K562 (cell line): ENCODE measurements around the gene PLSCR5. TPM values are rescaled to one million over a fixed set of nuclear protein-coding genes. Genes with fewer than 3 reads are reported as not detected.

Source experiments
- CC2D1A ChIP-seq: fragments of 450-650 bp; IDR thresholded peaks from 2 replicates; pipeline ENCODE4 v1.6.1; 2017; ENCODE audit warnings: mild to moderate bottlenecking
- DDX20 ChIP-seq: fragments of 450-650 bp; IDR thresholded peaks from 2 replicates; pipeline ENCODE4 v1.6.1; 2016; ENCODE audit warnings: missing genetic modification characterization, low read depth, mild to moderate bottlenecking, missing compliant biosample characterization, moderate library complexity
- DPF2 ChIP-seq: fragments of 450-650 bp; IDR thresholded peaks from 2 replicates; pipeline ENCODE4 v1.6.1; 2016
- GATA2 ChIP-seq: sonication (generic); formaldehyde crosslinking; IDR thresholded peaks from 2 replicates; pipeline ENCODE4 v1.4.0; 2020; ENCODE audit warnings: mild to moderate bottlenecking, missing genetic modification reagents
- HCFC1 ChIP-seq: IDR thresholded peaks from 2 replicates; pipeline ENCODE4 v1.6.1; 2012; ENCODE audit warnings: low read depth, low read length, improper control_type of control experiment
- HDAC3 ChIP-seq: fragments of 450-650 bp; IDR thresholded peaks from 2 replicates; pipeline ENCODE4 v1.6.1; 2018; ENCODE audit warnings: borderline replicate concordance, mild to moderate bottlenecking, moderate library complexity; ENCODE audit not compliant: partially characterized antibody
- KLF16 ChIP-seq: IDR thresholded peaks from 2 replicates; pipeline ENCODE4 v1.6.1; 2016; ENCODE audit warnings: antibody characterized with exemption
- MAFK ChIP-seq: IDR thresholded peaks from 2 replicates; pipeline ENCODE4 v1.6.1; 2011; ENCODE audit warnings: low read length, improper control_type of control experiment
- MEF2A ChIP-seq: IDR thresholded peaks from 2 replicates; pipeline ENCODE4 v1.6.1; 2011; ENCODE audit warnings: low read depth, mild to moderate bottlenecking, low read length, moderate library complexity; ENCODE audit not compliant: control insufficient read depth
- SIRT6 ChIP-seq: IDR thresholded peaks from one replicate; pipeline ENCODE4 v1.6.1; 2012; ENCODE audit warnings: low read depth, mild to moderate bottlenecking, control low read depth, inconsistent platforms, low read length, moderate library complexity
- TCF3 ChIP-seq: sonication (generic); formaldehyde crosslinking; IDR thresholded peaks from 2 replicates; pipeline ENCODE4 v1.4.0; 2020; ENCODE audit warnings: mild to moderate bottlenecking, missing genetic modification reagents
- ZNF143 ChIP-seq: sonication (generic); formaldehyde crosslinking; IDR thresholded peaks from 2 replicates; pipeline ENCODE4 v1.9.0; 2022; ENCODE audit warnings: mild to moderate bottlenecking, missing genetic modification reagents
- ZNF780A ChIP-seq: fragments of 250-450 bp; sonication (Bioruptor Pico); IDR thresholded peaks from 2 replicates; pipeline ENCODE4 v1.5.0; 2021; ENCODE audit warnings: mild to moderate bottlenecking
- ZNF785 ChIP-seq: fragments of 250-450 bp; sonication (Bioruptor Pico); IDR thresholded peaks from 2 replicates; pipeline ENCODE4 v1.4.0; 2020; ENCODE audit warnings: mild to moderate bottlenecking
- polyA plus RNA-seq, 8 experiments: library from polyadenylated mRNA; depleted of rRNA in 4 of 8; stranded (reverse) in 5 of 8; unstranded in 3 of 8; fragments of >200 nt; fragmentation: Nextera tagmentation in 2 of 8; fragmentation: Illumina TruSeq in 1 of 8; extraction: Ambion mirVana in 2 of 8; extraction: Trizol in 1 of 8; gene quantifications; 2 replicates each; pipeline versions ENCODE4 v1.2.1 to v1.2.3, GENCODE V29; 2011 to 2014; ENCODE audit warnings: inconsistent platforms in 1 of 8, missing spikeins in 1 of 8
- total RNA-seq, 7 experiments: library from RNA; depleted of rRNA in 6 of 7; stranded (reverse); fragments of >200 nt in 6 of 7; fragmentation: Illumina TruSeq in 2 of 7; extraction: Trizol in 2 of 7; gene quantifications; 2 replicates each; pipeline versions ENCODE4 v1.2.1 to v1.2.3, GENCODE V29; 2011 to 2021; ENCODE audit warnings: low replicate concordance in 1 of 7
- TF ChIP-seq, protein P1 (sequence below): fragments of 450-650 bp; formaldehyde crosslinking; IDR thresholded peaks from 2 replicates; pipeline ENCODE4 v1.4.0; 2020; ENCODE audit warnings: mild to moderate bottlenecking, moderate library complexity
- TF ChIP-seq, protein P2 (sequence below): IDR thresholded peaks from 2 replicates; pipeline ENCODE4 v1.6.1; 2011; ENCODE audit not compliant: insufficient read length; ENCODE audit errors: extremely low read depth
- TF ChIP-seq, protein P3 (sequence below): IDR thresholded peaks from 2 replicates; pipeline ENCODE4 v1.6.1; 2014; ENCODE audit warnings: antibody characterized with exemption
- TF ChIP-seq, protein P4 (sequence below), 2 experiments: fragments of 450-650 bp; formaldehyde crosslinking in 1 of 2; IDR thresholded peaks; 2 replicates each; pipeline versions ENCODE4 v1.4.0 to v1.6.1; 2014 to 2020; ENCODE audit warnings: mild to moderate bottlenecking in 2 of 2, borderline replicate concordance in 1 of 2, low read depth in 1 of 2

The PLSCR5 gene
- total and polyA plus RNA-seq, 9 of the 15 experiments (the other 6 are each of a cell fraction or from before 2014, with no cell fraction given), result not detected

DNA sequence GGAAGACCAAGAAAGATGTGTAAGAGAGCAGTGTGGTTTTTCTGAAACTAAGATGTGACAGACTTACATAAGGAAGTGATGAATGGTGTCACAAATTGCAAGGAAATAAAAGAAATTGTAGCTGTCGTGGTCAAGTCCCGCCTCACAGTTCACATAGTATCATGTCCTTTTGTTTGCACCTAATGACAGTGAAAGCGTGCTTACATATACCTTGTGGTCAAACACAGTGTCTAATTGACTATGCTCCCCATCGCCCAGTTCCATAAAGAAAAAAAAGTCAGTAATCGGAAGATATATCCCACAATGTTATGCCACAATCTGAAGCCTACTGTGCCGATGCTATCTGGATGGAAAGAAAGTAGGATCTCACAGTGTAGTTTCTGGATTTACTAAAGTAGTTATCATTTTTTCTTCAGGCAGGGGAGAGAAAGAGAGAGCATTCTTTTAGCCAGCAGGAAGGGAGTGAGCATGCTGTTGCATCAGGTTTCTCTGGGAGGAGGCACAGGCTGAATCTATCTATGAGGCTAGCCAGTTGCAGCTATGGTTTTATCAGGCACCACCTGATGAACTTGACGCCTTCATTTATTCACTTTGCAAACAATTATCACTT, 50.9 kb downstream of the PLSCR5 start (continued):
- TF ChIP-seq, protein P1, sequence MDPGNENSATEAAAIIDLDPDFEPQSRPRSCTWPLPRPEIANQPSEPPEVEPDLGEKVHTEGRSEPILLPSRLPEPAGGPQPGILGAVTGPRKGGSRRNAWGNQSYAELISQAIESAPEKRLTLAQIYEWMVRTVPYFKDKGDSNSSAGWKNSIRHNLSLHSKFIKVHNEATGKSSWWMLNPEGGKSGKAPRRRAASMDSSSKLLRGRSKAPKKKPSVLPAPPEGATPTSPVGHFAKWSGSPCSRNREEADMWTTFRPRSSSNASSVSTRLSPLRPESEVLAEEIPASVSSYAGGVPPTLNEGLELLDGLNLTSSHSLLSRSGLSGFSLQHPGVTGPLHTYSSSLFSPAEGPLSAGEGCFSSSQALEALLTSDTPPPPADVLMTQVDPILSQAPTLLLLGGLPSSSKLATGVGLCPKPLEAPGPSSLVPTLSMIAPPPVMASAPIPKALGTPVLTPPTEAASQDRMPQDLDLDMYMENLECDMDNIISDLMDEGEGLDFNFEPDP, result no peak
- TF ChIP-seq, protein P2, sequence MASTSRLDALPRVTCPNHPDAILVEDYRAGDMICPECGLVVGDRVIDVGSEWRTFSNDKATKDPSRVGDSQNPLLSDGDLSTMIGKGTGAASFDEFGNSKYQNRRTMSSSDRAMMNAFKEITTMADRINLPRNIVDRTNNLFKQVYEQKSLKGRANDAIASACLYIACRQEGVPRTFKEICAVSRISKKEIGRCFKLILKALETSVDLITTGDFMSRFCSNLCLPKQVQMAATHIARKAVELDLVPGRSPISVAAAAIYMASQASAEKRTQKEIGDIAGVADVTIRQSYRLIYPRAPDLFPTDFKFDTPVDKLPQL, result no peak
- TF ChIP-seq TCF3 (peak; percentile 70), SIRT6 (no peak), HDAC3 (peak; percentile 32), GATA2 (CRISPR knock-in tag) (no peak), DPF2 (peak; percentile 75; the same call in 1 of the 2 replicates), KLF16 (0 out of 2 replicates have a peak, but pooled peaks have one; percentile 33), ZNF780A (CRISPR knock-in tag) (no peak), DDX20 (tag) (no peak), MAFK (no peak), HCFC1 (no peak), MEF2A (no peak), ZNF785 (CRISPR knock-in tag) (no peak), CC2D1A (no peak), ZNF143 (CRISPR knock-in tag) (no peak)
- TF ChIP-seq, protein P3, sequence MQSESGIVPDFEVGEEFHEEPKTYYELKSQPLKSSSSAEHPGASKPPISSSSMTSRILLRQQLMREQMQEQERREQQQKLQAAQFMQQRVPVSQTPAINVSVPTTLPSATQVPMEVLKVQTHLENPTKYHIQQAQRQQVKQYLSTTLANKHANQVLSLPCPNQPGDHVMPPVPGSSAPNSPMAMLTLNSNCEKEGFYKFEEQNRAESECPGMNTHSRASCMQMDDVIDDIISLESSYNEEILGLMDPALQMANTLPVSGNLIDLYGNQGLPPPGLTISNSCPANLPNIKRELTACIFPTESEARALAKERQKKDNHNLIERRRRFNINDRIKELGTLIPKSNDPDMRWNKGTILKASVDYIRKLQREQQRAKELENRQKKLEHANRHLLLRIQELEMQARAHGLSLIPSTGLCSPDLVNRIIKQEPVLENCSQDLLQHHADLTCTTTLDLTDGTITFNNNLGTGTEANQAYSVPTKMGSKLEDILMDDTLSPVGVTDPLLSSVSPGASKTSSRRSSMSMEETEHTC, result no peak
- TF ChIP-seq, protein P4, sequence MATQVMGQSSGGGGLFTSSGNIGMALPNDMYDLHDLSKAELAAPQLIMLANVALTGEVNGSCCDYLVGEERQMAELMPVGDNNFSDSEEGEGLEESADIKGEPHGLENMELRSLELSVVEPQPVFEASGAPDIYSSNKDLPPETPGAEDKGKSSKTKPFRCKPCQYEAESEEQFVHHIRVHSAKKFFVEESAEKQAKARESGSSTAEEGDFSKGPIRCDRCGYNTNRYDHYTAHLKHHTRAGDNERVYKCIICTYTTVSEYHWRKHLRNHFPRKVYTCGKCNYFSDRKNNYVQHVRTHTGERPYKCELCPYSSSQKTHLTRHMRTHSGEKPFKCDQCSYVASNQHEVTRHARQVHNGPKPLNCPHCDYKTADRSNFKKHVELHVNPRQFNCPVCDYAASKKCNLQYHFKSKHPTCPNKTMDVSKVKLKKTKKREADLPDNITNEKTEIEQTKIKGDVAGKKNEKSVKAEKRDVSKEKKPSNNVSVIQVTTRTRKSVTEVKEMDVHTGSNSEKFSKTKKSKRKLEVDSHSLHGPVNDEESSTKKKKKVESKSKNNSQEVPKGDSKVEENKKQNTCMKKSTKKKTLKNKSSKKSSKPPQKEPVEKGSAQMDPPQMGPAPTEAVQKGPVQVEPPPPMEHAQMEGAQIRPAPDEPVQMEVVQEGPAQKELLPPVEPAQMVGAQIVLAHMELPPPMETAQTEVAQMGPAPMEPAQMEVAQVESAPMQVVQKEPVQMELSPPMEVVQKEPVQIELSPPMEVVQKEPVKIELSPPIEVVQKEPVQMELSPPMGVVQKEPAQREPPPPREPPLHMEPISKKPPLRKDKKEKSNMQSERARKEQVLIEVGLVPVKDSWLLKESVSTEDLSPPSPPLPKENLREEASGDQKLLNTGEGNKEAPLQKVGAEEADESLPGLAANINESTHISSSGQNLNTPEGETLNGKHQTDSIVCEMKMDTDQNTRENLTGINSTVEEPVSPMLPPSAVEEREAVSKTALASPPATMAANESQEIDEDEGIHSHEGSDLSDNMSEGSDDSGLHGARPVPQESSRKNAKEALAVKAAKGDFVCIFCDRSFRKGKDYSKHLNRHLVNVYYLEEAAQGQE (IDR thresholded peaks at IDR 0.05; ENCODE audit: borderline replicate concordance), result no peak
- TF ChIP-seq, protein P4 (CRISPR knock-in tag; IDR thresholded peaks at IDR 0.05; ENCODE audit: low read depth), result no peak
